GM12891 (cell line): ENCODE data around the gene TMEM44.

Experiments
- POLR2A ChIP-seq: IDR thresholded peaks from 2 replicates; pipeline ENCODE4 v1.6.1; 2011; ENCODE audit warnings: low read depth, low read length, control low read depth
- POLR2AphosphoS5 ChIP-seq: IDR thresholded peaks from 2 replicates; pipeline ENCODE4 v1.6.1; 2011; ENCODE audit warnings: low read depth, low read length, control low read depth
- TAF1 ChIP-seq: IDR thresholded peaks from 2 replicates; pipeline ENCODE4 v1.6.1; 2011; ENCODE audit warnings: low read depth, low read length, control low read depth

- TF ChIP-seq POLR2AphosphoS5 (no peak), TAF1 (no peak), POLR2A (no peak)
Measured at GRCh38 chr3:194637066-194637465, 3.8 kb upstream of the TMEM44 start.
